Measurements from ENCODE around the gene GINS2. TPM values are rescaled to one million over a fixed set of nuclear protein-coding genes. Genes with fewer than 3 reads are reported as not detected.

The GINS2 gene
- total RNA-seq, 1 experiment from 2014 or later = 53.3 TPM

DNA sequence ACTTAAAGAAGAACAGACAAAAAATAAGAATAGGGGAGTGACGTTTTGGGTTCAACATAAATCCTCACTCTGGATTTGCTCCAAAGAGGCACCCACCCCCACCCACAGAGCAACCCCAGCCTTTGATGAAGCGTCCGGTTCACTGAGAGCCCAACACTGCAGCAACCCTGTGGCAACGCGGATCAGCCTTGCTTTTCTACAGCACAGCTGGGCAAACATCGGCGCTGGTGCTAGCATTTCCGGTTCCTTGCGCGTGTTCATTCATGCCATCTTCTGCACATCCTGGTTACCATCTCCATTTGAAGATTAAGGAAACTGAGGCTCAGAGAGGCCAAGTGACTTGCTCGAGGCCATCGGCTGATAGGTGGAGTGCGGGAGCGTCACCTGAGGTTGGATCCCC lies 8.7 kb upstream of the GINS2 start (continued):
- TF ChIP-seq CBX3 (IDR thresholded peaks at IDR 0.05; ENCODE audit: low read depth) = no peak
- TF ChIP-seq FOSL1 (IDR thresholded peaks at IDR 0.05; ENCODE audit: low read depth) = no peak
- TF ChIP-seq, protein P1, sequence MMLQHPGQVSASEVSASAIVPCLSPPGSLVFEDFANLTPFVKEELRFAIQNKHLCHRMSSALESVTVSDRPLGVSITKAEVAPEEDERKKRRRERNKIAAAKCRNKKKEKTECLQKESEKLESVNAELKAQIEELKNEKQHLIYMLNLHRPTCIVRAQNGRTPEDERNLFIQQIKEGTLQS (IDR thresholded peaks at IDR 0.05) = no peak
- no peak for TF ChIP-seq TCF7L2 (IDR thresholded peaks at IDR 0.05; ENCODE audit: borderline replicate concordance, extremely low read depth, insufficient read depth, insufficient read length)
- TF ChIP-seq YY1 (IDR thresholded peaks at IDR 0.05; ENCODE audit: extremely low read depth, insufficient replicate concordance, low read depth, low read length) = no peak

DNA sequence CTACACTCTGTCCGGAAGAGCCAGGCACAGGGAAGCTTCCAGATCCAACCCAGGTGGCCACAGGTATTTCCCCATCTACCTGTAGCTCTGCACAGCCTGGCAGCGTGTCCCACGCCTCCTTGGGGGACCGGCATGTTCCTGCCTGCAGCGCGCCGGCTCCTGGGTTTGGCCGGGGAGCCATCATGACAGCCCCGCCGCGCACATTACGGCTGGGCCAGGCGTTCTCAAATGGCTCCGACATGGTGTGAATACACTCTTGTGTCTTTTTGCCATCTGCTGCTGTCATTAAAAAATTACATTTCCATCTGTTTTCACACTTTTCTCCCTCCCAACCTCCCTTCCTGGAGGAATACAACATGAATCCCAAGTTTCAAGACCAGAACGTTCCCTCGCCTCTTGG lies 8.0 kb upstream of the GINS2 start:
- BruUV-seq (replicated peaks) = no TSS peak
- ATAC-seq = no peak
- ChIA-PET POLR2A (no interaction called here), CTCF (no interaction called here), RAD21 (ENCODE audit: low non-redundant PET in 1 of 2, low total read pairs in 2 of 2, uncharacterized antibody in 2 of 2, unreplicated experiment in 2 of 2) (no interaction called here)
- Histone ChIP-seq H3K27me3 (ENCODE audit: insufficient read depth, low read length) (peaks cover 12% of the 10 kb centered on the region; the same call in 1 of the 2 replicates), H3K36me3 (ENCODE audit: control insufficient read depth in 1 of 2, insufficient read depth in 2 of 2, low read length in 2 of 2) (no peaks in the 10 kb centered on the region), H3K4me1 (ENCODE audit: control insufficient read depth in 1 of 2, insufficient read depth in 2 of 2, low read length in 2 of 2) (peaks cover 0 to 12% of the 10 kb centered on the region in 2 experiments; a peak in 1 of 4 replicates), H3K9me3 (ENCODE audit: control insufficient read depth in 1 of 2, insufficient read depth in 1 of 2, low read depth in 1 of 2, low read length in 2 of 2) (no peaks in the 10 kb centered on the region), H3K9ac (ENCODE audit: low read length) (no peak overlapping the region), H3K27ac (ENCODE audit: low read depth, low read length) (no peak overlapping the region), H2AFZ (ENCODE audit: low read depth, low read length, poor library complexity, severe bottlenecking) (no peak overlapping the region), H3K4me3 (replicated peaks in 1 of 2; ENCODE audit: low read depth in 1 of 2, low read length in 2 of 2) (no peak overlapping the region), H3K79me2 (ENCODE audit: insufficient read depth, low read length) (no peaks in the 10 kb centered on the region), H3K4me2 (ENCODE audit: low read length) (no peak overlapping the region), H4K20me1 (ENCODE audit: insufficient read depth) (no peaks in the 10 kb centered on the region), H3K9me2 (ENCODE audit: insufficient read depth) (no peaks in the 10 kb centered on the region)
- TF ChIP-seq, protein P1 (IDR thresholded peaks at IDR 0.05) = no peak
- TF ChIP-seq SIN3A (IDR thresholded peaks at IDR 0.05; ENCODE audit: low read depth) (no peak), REST (IDR thresholded peaks at IDR 0.05; ENCODE audit: low read depth) (no peak)
- intact Hi-C loops (cut with micrococcal nuclease) = no loop called here
- DNase-seq (ENCODE audit: low read depth, low spot score) = no peak
